Hepatocyte (in vitro differentiated cells): Measurements from ENCODE around the gene WDR54. TPM values are rescaled to one million over a fixed set of nuclear protein-coding genes. Genes with fewer than 3 reads are reported as not detected.
A peak's percentile ranks its signal among the peaks of the same experiment; 100 is the strongest.

ENCODE experiments used
- DNase-seq: peaks from one replicate; pipeline ENCODE4 v3.0.0-alpha.2; 2016; ENCODE audit warnings: low spot score
- H2AFZ ChIP-seq: fragments of 200-600 bp; sonication (generic); 2 replicates; pipeline ENCODE4 v1.6.0; 2016; ENCODE audit warnings: antibody characterized with exemption, mild to moderate bottlenecking
- H3K27ac ChIP-seq: fragments of 200-600 bp; sonication (generic); 2 replicates; pipeline ENCODE4 v1.5.1; 2016; ENCODE audit warnings: mild to moderate bottlenecking
- H3K27me3 ChIP-seq: fragments of 200-600 bp; sonication (generic); 2 replicates; pipeline ENCODE4 v1.6.1; 2016
- H3K36me3 ChIP-seq: fragments of 200-600 bp; sonication (generic); replicated peaks from 2 replicates; pipeline ENCODE4 v1.5.1; 2016; ENCODE audit warnings: low read depth; ENCODE audit not compliant: insufficient read depth
- H3K4me1 ChIP-seq: fragments of 200-600 bp; sonication (generic); 2 replicates; pipeline ENCODE4 v1.5.1; 2016; ENCODE audit warnings: mild to moderate bottlenecking, moderate library complexity; ENCODE audit not compliant: insufficient read depth
- H3K4me2 ChIP-seq: fragments of 200-600 bp; sonication (generic); 2 replicates; pipeline ENCODE4 v1.6.0; 2016
- H3K4me3 ChIP-seq: fragments of 200-600 bp; sonication (generic); 2 replicates; pipeline ENCODE4 v1.5.1; 2016; ENCODE audit warnings: mild to moderate bottlenecking
- H3K79me2 ChIP-seq: fragments of 200-600 bp; sonication (generic); 2 replicates; pipeline ENCODE4 v1.6.0; 2017; ENCODE audit warnings: mild to moderate bottlenecking
- H3K9me2 ChIP-seq: fragments of 200-600 bp; sonication (generic); replicated peaks from 2 replicates; pipeline ENCODE4 v1.6.0; 2017; ENCODE audit warnings: mild to moderate bottlenecking; ENCODE audit not compliant: insufficient read depth
- H3K9me3 ChIP-seq: fragments of 200-600 bp; sonication (generic); 2 replicates; pipeline ENCODE4 v1.5.1; 2016; ENCODE audit warnings: low read depth, mild to moderate bottlenecking
- H4K20me1 ChIP-seq: fragments of 200-600 bp; sonication (generic); 2 replicates; pipeline ENCODE4 v1.6.0; 2016; ENCODE audit warnings: mild to moderate bottlenecking; ENCODE audit not compliant: insufficient read depth, poor library complexity, severe bottlenecking
- CTCF ChIP-seq: fragments of 200-600 bp; sonication (generic); IDR thresholded peaks from 2 replicates; pipeline ENCODE4 v1.5.1; 2016; ENCODE audit warnings: antibody characterized with exemption, mild to moderate bottlenecking; ENCODE audit not compliant: poor library complexity
- EZH2 ChIP-seq: fragments of 200-600 bp; sonication (generic); IDR thresholded peaks from 2 replicates; pipeline ENCODE4 v1.6.1; 2016; ENCODE audit warnings: antibody characterized with exemption, mild to moderate bottlenecking, borderline replicate concordance
- EZH2phosphoT487 ChIP-seq: fragments of 200-600 bp; sonication (generic); IDR thresholded peaks from one replicate; pipeline ENCODE4 v1.6.1; 2018; ENCODE audit warnings: antibody characterized with exemption, mild to moderate bottlenecking, low read depth, moderate library complexity; ENCODE audit not compliant: unreplicated experiment, severe bottlenecking
- WGBS: methylation state at CpG from one replicate; pipeline ENCODE4 v1.1.6; 2016; ENCODE audit warnings: low lambda C conversion rate; ENCODE audit errors: missing lambda C conversion rate; 5-methylcytosine and 5-hydroxymethylcytosine counted together
- polyA plus RNA-seq: library from polyadenylated mRNA; unstranded; fragments of >200 nt; fragmentation: Nextera tagmentation; extraction: Ambion mirVana; gene quantifications from 2 replicates; pipeline ENCODE4 v1.2.1, GENCODE V29; 2016
- total RNA-seq: library from RNA; depleted of rRNA; stranded (reverse); fragments of >200 nt; gene quantifications from 2 replicates; pipeline ENCODE4 v1.2.3, GENCODE V29; 2014

Gene WDR54
- total and polyA plus RNA-seq, 2 experiments from 2014 or later, result 6.2 to 22.6 TPM

DNA sequence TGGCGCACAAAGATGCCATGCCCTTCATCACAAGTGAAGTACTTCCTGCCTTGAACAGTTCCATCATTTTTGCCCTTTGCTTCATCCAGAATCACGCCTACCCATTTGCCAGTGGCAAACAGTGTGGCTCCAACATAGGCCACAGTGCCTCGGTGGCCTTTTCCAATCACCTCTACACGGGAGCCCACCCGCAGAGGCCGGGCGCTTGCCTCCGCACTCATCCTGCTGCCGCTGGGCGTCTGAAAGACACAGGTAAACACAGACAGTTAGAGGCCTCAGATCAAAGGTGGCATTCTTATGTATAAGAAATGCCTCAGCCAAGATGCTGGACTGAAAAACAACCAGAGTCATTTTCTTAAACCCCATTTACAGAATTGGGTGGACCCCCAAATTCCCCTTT lies 43.5 kb upstream of the WDR54 start:
- Histone ChIP-seq H3K27me3 (no peaks in the 10 kb centered on the region), H3K4me2 (no peak overlapping the region), H3K79me2 (peaks cover 63% of the 10 kb centered on the region), H3K4me1 (peaks cover 13% of the 10 kb centered on the region), H3K4me3 (no peak overlapping the region), H3K9me3 (no peaks in the 10 kb centered on the region), H3K9me2 (no peaks in the 10 kb centered on the region), H3K36me3 (no peaks in the 10 kb centered on the region), H3K27ac (no peak overlapping the region), H4K20me1 (peaks cover 20% of the 10 kb centered on the region), H2AFZ (no peak overlapping the region)
- DNase-seq, result no peak
- WGBS, result 96% methylated on average over 10 of the region's 10 CpGs
- no peak for TF ChIP-seq EZH2phosphoT487
- TF ChIP-seq CTCF, result no peak
- no peak for TF ChIP-seq EZH2

DNA sequence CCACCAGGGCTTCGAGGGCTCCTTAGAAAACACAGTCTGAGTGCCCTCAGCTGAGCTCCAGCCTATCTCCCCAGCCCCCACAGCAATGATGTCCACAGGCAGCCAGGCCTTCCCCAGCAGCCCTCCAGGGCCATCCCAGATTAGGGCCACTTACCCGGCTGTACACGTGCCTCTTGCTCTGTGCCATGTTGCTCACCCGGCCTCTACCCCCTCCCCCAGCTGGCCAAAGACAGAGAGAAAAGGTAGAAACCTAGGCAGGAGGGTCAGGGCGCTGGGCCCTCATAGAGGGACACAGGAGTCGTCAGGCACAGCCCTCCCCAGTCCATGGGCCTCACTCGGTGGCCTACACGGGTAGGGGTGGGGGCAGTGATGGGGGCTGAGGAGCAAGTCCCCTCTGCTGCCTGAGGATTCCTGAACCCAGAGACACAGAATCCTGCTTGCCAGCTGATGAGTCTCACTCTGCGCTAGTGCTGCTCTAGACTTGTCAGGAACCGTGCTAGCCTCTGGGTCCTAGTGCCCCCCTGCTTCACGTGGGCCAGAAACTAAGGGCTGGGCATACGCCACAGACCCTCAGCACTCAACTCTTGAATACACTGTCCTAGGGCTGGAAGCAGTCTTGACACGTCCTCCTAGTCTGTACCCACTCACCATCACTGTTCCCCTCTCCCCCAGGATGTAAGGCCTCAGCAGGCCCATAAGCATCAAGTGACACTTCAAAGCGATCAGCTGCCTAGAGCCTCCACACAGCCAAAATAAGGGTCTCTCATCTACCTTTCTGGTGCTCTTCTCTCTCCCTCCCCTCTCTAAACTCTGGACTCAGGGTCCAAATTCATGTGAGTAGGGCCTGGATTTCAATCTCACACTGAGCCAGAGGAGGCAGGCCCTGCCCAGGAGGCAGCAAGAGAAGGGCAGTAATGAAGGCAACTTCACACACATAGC lies 41.4 kb upstream of the WDR54 start, which contains the start of gene DCTN1:
TSS of gene DCTN1 (minus strand) at position 461 of the 939 bp plus-strand sequence. CDS start at position 187, 274 bp downstream.
- peaks cover 78% of the 10 kb centered on the region for H3K79me2 ChIP-seq
- no peaks in the 10 kb centered on the region for H3K27me3 ChIP-seq
- H3K9me2 ChIP-seq, result no peaks in the 10 kb centered on the region
- H3K27ac ChIP-seq, result peak within 1 kb of the TSS; percentile 25
- TF ChIP-seq EZH2phosphoT487 (no peak), CTCF (no peak), EZH2 (no peak)
- H3K4me1 ChIP-seq, result peaks cover 13% of the 10 kb centered on the region
- no peaks in the 10 kb centered on the region for H3K36me3 ChIP-seq
- peaks cover 28% of the 10 kb centered on the region for H4K20me1 ChIP-seq
- DNase-seq, result peak; percentile 74
- peak within 1 kb of the TSS; percentile 85 for H3K4me2 ChIP-seq
- H3K4me3 ChIP-seq, result no peak within 1 kb of the TSS
- H2AFZ ChIP-seq, result no peak within 1 kb of the TSS
- H3K9me3 ChIP-seq, result no peaks in the 10 kb centered on the region
- WGBS, result 25% methylated on average over 14 of the region's 14 CpGs

DNA sequence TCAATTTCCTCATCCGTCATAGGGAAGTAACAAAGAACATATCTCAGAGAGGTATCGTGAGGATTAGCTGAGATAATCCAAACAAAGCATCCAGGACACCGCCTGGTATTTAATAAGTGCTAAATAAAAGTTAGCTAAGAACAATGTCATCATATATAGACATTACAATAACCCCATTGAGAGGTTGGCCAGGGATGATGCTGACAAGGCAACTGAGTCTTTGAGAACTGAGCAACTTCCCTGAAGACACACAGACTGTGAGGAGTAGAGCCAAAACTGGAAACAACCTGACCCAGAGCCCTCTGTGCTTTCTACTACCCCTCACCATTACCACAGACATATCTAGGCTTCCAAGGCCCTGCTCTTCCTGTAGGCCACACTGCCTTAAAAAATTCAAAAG lies 39.8 kb upstream of the WDR54 start:
- H3K4me3 ChIP-seq, result no peak overlapping the region
- H2AFZ ChIP-seq, result no peak overlapping the region
- peaks cover 13% of the 10 kb centered on the region for H3K4me1 ChIP-seq
- no peak overlapping the region for H3K4me2 ChIP-seq
- no peaks in the 10 kb centered on the region for H3K9me2 ChIP-seq
- peaks cover 39% of the 10 kb centered on the region for H4K20me1 ChIP-seq
- 93% methylated on average over 3 of the region's 3 CpGs for WGBS
- TF ChIP-seq CTCF, result no peak
- no peak for TF ChIP-seq EZH2
- TF ChIP-seq EZH2phosphoT487, result no peak
- H3K27ac ChIP-seq, result no peak overlapping the region
- peaks cover 88% of the 10 kb centered on the region for H3K79me2 ChIP-seq
- H3K36me3 ChIP-seq, result no peaks in the 10 kb centered on the region
- H3K9me3 ChIP-seq, result no peaks in the 10 kb centered on the region
- no peaks in the 10 kb centered on the region for H3K27me3 ChIP-seq
- DNase-seq, result no peak
